ENCODE data around the gene EPAS1. TPM values are rescaled to one million over a fixed set of nuclear protein-coding genes. Genes with fewer than 3 reads are reported as not detected.
A peak's percentile ranks its signal among the peaks of the same experiment; 100 is the strongest.

EPAS1 gene
- total and polyA plus RNA-seq, 2 of the 13 experiments (the other 11 are each of a cell fraction or from before 2014, with no cell fraction given) = 47.1 to 182 TPM

DNA sequence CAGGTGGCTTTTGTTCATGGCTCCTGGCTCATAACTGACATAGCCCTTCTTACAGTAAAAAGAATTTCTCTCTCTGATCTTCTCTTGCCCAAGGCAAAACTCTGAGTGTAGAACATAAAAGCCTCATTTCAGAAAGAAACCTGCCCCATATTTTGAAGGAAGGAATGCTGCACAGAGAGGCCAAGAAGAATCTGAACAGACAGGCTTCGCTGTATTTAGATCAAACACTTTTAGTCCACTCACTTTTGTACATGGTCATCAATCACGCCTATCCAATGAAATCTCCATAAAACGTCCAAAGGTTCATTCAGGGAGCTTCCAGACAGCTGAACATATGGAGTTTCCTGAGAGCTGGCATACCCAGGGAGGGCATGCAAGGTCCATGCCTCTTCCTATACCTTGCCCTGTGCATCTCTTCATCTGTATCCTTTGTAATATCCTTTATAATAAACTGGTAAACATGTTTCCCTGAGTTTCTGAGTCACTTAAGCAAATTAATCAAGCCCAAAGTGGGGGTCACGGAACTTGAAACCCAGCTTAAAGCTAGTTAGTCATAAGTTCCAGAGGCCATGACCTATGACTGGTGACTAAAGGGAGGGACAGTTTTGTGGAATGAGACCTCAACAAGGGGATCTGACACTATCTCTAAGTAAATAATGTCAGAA is 119.7 kb downstream of the EPAS1 start (continued):
- TF ChIP-seq, protein P1, sequence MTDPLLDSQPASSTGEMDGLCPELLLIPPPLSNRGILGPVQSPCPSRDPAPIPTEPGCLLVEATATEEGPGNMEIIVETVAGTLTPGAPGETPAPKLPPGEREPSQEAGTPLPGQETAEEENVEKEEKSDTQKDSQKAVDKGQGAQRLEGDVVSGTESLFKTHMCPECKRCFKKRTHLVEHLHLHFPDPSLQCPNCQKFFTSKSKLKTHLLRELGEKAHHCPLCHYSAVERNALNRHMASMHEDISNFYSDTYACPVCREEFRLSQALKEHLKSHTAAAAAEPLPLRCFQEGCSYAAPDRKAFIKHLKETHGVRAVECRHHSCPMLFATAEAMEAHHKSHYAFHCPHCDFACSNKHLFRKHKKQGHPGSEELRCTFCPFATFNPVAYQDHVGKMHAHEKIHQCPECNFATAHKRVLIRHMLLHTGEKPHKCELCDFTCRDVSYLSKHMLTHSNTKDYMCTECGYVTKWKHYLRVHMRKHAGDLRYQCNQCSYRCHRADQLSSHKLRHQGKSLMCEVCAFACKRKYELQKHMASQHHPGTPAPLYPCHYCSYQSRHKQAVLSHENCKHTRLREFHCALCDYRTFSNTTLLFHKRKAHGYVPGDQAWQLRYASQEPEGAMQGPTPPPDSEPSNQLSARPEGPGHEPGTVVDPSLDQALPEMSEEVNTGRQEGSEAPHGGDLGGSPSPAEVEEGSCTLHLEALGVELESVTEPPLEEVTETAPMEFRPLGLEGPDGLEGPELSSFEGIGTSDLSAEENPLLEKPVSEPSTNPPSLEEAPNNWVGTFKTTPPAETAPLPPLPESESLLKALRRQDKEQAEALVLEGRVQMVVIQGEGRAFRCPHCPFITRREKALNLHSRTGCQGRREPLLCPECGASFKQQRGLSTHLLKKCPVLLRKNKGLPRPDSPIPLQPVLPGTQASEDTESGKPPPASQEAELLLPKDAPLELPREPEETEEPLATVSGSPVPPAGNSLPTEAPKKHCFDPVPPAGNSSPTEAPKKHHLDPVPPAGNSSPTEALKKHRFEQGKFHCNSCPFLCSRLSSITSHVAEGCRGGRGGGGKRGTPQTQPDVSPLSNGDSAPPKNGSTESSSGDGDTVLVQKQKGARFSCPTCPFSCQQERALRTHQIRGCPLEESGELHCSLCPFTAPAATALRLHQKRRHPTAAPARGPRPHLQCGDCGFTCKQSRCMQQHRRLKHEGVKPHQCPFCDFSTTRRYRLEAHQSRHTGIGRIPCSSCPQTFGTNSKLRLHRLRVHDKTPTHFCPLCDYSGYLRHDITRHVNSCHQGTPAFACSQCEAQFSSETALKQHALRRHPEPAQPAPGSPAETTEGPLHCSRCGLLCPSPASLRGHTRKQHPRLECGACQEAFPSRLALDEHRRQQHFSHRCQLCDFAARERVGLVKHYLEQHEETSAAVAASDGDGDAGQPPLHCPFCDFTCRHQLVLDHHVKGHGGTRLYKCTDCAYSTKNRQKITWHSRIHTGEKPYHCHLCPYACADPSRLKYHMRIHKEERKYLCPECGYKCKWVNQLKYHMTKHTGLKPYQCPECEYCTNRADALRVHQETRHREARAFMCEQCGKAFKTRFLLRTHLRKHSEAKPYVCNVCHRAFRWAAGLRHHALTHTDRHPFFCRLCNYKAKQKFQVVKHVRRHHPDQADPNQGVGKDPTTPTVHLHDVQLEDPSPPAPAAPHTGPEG (CRISPR knock-in tag; IDR thresholded peaks at IDR 0.05) = no peak
- TF ChIP-seq, protein P2, sequence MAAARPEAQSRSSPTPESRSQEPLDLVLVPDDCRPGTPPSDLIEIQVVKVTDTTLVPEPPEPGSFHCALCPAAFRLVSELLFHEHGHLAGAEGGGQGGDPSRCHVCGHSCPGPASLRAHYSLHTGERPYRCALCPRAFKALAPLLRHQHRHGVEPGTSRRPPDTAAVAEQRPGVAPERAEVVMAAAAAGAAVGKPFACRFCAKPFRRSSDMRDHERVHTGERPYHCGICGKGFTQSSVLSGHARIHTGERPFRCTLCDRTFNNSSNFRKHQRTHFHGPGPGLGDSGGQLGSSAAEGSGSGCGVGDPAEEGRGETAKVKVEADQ (CRISPR knock-in tag; IDR thresholded peaks at IDR 0.05; ENCODE audit: borderline replicate concordance) = no peak
- TF ChIP-seq ISL2 (CRISPR knock-in tag; IDR thresholded peaks at IDR 0.05) (no peak; the same call in 1 of the 2 replicates), SP1 (IDR thresholded peaks at IDR 0.05) (no peak), SP1 (CRISPR knock-in tag; IDR thresholded peaks at IDR 0.05) (no peak), POLR2A (IDR thresholded peaks at IDR 0.05; ENCODE audit: insufficient read depth in 1 of 2, low read depth in 2 of 2, low read length in 2 of 2) (no peak), NFATC3 (CRISPR knock-in tag; IDR thresholded peaks at IDR 0.05) (no peak), ZNF232 (CRISPR knock-in tag; IDR thresholded peaks at IDR 0.05; ENCODE audit: borderline replicate concordance) (no peak), MED13 (CRISPR knock-in tag; IDR thresholded peaks at IDR 0.05) (no peak; the same call in 1 of the 2 replicates), MTA3 (CRISPR knock-in tag; IDR thresholded peaks at IDR 0.05) (no peak), NKX3-1 (CRISPR knock-in tag; IDR thresholded peaks at IDR 0.05) (no peak), ZFP36L2 (CRISPR knock-in tag; IDR thresholded peaks at IDR 0.05) (no peak)
- TF ChIP-seq, protein P3, sequence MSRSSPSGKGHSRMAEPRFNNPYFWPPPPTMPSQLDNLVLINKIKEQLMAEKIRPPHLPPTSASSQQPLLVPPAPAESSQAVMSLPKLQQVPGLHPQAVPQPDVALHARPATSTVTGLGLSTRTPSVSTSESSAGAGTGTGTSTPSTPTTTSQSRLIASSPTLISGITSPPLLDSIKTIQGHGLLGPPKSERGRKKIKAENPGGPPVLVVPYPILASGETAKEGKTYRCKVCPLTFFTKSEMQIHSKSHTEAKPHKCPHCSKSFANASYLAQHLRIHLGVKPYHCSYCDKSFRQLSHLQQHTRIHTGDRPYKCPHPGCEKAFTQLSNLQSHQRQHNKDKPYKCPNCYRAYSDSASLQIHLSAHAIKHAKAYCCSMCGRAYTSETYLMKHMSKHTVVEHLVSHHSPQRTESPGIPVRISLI (CRISPR knock-in tag; IDR thresholded peaks at IDR 0.05; ENCODE audit: borderline replicate concordance) = no peak
- TF ChIP-seq, protein P4, sequence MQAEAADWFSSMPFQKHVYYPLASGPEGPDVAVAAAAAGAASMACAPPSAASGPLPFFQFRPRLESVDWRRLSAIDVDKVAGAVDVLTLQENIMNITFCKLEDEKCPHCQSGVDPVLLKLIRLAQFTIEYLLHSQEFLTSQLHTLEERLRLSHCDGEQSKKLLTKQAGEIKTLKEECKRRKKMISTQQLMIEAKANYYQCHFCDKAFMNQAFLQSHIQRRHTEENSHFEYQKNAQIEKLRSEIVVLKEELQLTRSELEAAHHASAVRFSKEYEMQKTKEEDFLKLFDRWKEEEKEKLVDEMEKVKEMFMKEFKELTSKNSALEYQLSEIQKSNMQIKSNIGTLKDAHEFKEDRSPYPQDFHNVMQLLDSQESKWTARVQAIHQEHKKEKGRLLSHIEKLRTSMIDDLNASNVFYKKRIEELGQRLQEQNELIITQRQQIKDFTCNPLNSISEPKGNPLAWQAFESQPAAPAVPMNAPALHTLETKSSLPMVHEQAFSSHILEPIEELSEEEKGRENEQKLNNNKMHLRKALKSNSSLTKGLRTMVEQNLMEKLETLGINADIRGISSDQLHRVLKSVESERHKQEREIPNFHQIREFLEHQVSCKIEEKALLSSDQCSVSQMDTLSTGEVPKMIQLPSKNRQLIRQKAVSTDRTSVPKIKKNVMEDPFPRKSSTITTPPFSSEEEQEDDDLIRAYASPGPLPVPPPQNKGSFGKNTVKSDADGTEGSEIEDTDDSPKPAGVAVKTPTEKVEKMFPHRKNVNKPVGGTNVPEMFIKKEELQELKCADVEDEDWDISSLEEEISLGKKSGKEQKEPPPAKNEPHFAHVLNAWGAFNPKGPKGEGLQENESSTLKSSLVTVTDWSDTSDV (CRISPR knock-in tag; IDR thresholded peaks at IDR 0.05) = no peak
- TF ChIP-seq, protein P5, sequence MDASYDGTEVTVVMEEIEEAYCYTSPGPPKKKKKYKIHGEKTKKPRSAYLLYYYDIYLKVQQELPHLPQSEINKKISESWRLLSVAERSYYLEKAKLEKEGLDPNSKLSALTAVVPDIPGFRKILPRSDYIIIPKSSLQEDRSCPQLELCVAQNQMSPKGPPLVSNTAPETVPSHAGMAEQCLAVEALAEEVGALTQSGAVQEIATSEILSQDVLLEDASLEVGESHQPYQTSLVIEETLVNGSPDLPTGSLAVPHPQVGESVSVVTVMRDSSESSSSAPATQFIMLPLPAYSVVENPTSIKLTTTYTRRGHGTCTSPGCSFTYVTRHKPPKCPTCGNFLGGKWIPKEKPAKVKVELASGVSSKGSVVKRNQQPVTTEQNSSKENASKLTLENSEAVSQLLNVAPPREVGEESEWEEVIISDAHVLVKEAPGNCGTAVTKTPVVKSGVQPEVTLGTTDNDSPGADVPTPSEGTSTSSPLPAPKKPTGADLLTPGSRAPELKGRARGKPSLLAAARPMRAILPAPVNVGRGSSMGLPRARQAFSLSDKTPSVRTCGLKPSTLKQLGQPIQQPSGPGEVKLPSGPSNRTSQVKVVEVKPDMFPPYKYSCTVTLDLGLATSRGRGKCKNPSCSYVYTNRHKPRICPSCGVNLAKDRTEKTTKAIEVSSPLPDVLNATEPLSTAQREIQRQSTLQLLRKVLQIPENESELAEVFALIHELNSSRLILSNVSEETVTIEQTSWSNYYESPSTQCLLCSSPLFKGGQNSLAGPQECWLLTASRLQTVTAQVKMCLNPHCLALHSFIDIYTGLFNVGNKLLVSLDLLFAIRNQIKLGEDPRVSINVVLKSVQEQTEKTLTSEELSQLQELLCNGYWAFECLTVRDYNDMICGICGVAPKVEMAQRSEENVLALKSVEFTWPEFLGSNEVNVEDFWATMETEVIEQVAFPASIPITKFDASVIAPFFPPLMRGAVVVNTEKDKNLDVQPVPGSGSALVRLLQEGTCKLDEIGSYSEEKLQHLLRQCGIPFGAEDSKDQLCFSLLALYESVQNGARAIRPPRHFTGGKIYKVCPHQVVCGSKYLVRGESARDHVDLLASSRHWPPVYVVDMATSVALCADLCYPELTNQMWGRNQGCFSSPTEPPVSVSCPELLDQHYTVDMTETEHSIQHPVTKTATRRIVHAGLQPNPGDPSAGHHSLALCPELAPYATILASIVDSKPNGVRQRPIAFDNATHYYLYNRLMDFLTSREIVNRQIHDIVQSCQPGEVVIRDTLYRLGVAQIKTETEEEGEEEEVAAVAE (CRISPR knock-in tag; IDR thresholded peaks at IDR 0.05; ENCODE audit: borderline replicate concordance) = peak; percentile 38; the same call in 1 of the 2 replicates
